ENCODE data around the gene RASL11B.

Gene RASL11B

GRCh38 chr4:52843958-52844357 lies 18.2 kb upstream of the RASL11B start:
- no peak for DNase-seq

GRCh38 chr4:52844596-52844995 lies 17.5 kb upstream of the RASL11B start:
- no peak for DNase-seq

- no peak for DNase-seq
Observed at GRCh38 chr4:52846502-52846901, 15.6 kb upstream of the RASL11B start.

- DNase-seq, result no peak
Observed at GRCh38 chr4:52848254-52848653, 13.9 kb upstream of the RASL11B start.

- DNase-seq, result no peak
Observed at GRCh38 chr4:52850406-52851124, 11.6 kb upstream of the RASL11B start.

- no peak for DNase-seq
Observed at GRCh38 chr4:52852041-52852440, 10.1 kb upstream of the RASL11B start.

GRCh38 chr4:52852711-52853110 lies 9.4 kb upstream of the RASL11B start:
- DNase-seq, result no peak

- peak; percentile 53 for DNase-seq
Observed at GRCh38 chr4:52853351-52853750, 8.8 kb upstream of the RASL11B start.

- no peak for DNase-seq
Observed at GRCh38 chr4:52856801-52857200, 5.3 kb upstream of the RASL11B start.

GRCh38 chr4:52860361-52860760 lies 1.8 kb upstream of the RASL11B start:
- no peak for DNase-seq

GRCh38 chr4:52861171-52861823 lies 820 bp upstream of the RASL11B start:
- no peak for DNase-seq

GRCh38 chr4:52862639-52863161 lies 583 bp downstream of the RASL11B start:
- no peak for DNase-seq

GRCh38 chr4:52863324-52863723 lies 1.2 kb downstream of the RASL11B start:
- DNase-seq, result no peak

- no peak for DNase-seq
Observed at GRCh38 chr4:52864793-52865192, 2.7 kb downstream of the RASL11B start.

- DNase-seq, result no peak
Observed at GRCh38 chr4:52865300-52865699, 3.2 kb downstream of the RASL11B start.

GRCh38 chr4:52866734-52867133 lies 4.6 kb downstream of the RASL11B start:
- no peak for DNase-seq

GRCh38 chr4:52867163-52867562 lies 5.0 kb downstream of the RASL11B start:
- no peak for DNase-seq

GRCh38 chr4:52868133-52868532 lies 6.0 kb downstream of the RASL11B start:
- no peak for DNase-seq

- no peak for DNase-seq
Observed at GRCh38 chr4:52869196-52869595, 7.1 kb downstream of the RASL11B start.

- DNase-seq, result no peak
Observed at GRCh38 chr4:52869656-52870055, 7.5 kb downstream of the RASL11B start.

GRCh38 chr4:52870225-52870624 lies 8.1 kb downstream of the RASL11B start:
- DNase-seq, result no peak

GRCh38 chr4:52873191-52873590 lies 11.1 kb downstream of the RASL11B start:
- no peak for DNase-seq

- no peak for DNase-seq
Observed at GRCh38 chr4:52873861-52874343, 11.8 kb downstream of the RASL11B start.

- DNase-seq, result no peak
Observed at GRCh38 chr4:52874948-52875347, 12.8 kb downstream of the RASL11B start.

Measured in amniotic stem cell (primary cell).